GM23338 (cell line): ENCODE results near the gene ERCC1. TPM values are rescaled to one million over a fixed set of nuclear protein-coding genes. Genes with fewer than 3 reads are reported as not detected.
A peak's percentile ranks its signal among the peaks of the same experiment; 100 is the strongest.

Experiments used
- ATAC-seq: fragments of 200-7000 bp; cut with Tn5 transposase; 3 replicates; pipeline ENCODE4 v1.9.1; 2020
- DNase-seq: peaks from one replicate; pipeline ENCODE4 v3.0.0-alpha.2; 2015; ENCODE audit warnings: low spot score
- H2AFZ ChIP-seq: fragments of 200-600 bp; sonication (generic); 2 replicates; pipeline ENCODE4 v1.8.0; 2016; ENCODE audit warnings: antibody characterized with exemption, mild to moderate bottlenecking, moderate library complexity
- H3F3A ChIP-seq: fragments of 200-600 bp; sonication (generic); replicated peaks from 2 replicates; pipeline ENCODE4 v1.8.0; 2017; ENCODE audit warnings: antibody characterized with exemption, mixed run types, low read depth
- H3K27ac ChIP-seq: fragments of 200-600 bp; sonication (generic); 2 replicates; pipeline ENCODE4 v1.6.1; 2016; ENCODE audit warnings: low read depth
- H3K27me3 ChIP-seq: fragments of 200-600 bp; sonication (generic); 2 replicates; pipeline ENCODE4 v1.8.0; 2016; ENCODE audit warnings: mild to moderate bottlenecking, mixed run types, moderate library complexity; ENCODE audit not compliant: insufficient read depth
- H3K36me3 ChIP-seq: fragments of 200-600 bp; sonication (generic); 2 replicates; pipeline ENCODE4 v1.8.0; 2016; ENCODE audit warnings: mild to moderate bottlenecking; ENCODE audit not compliant: insufficient read depth
- H3K4me1 ChIP-seq: fragments of 200-600 bp; sonication (generic); 2 replicates; pipeline ENCODE4 v1.8.0; 2016; ENCODE audit warnings: mild to moderate bottlenecking, moderate library complexity; ENCODE audit not compliant: insufficient read depth
- H3K4me2 ChIP-seq: fragments of 200-600 bp; sonication (generic); 2 replicates; pipeline ENCODE4 v1.7.1; 2017; ENCODE audit warnings: mixed run types
- H3K4me3 ChIP-seq: fragments of 200-600 bp; sonication (generic); 2 replicates; pipeline ENCODE4 v1.6.1; 2016; ENCODE audit warnings: mixed run types
- H3K79me2 ChIP-seq: fragments of 200-600 bp; sonication (generic); replicated peaks from 2 replicates; pipeline ENCODE4 v1.8.0; 2017; ENCODE audit warnings: mild to moderate bottlenecking; ENCODE audit not compliant: insufficient read depth
- H3K9me2 ChIP-seq: fragments of 200-600 bp; sonication (generic); 2 replicates; pipeline ENCODE4 v1.8.0; 2017; ENCODE audit not compliant: insufficient read depth
- H4K20me1 ChIP-seq: fragments of 200-600 bp; sonication (generic); replicated peaks from 2 replicates; pipeline ENCODE4 v1.8.0; 2017; ENCODE audit warnings: mild to moderate bottlenecking; ENCODE audit not compliant: insufficient read depth
- H3K27ac Mint-ChIP-seq: 2 replicates; pipeline ENCODE4 v1.8.0; 2020; ENCODE audit warnings: inconsistent platforms, mild to moderate bottlenecking, moderate library complexity, mixed read lengths
- H3K27me3 Mint-ChIP-seq: 3 replicates; pipeline ENCODE4 v1.8.0; 2022; ENCODE audit warnings: low read depth, mild to moderate bottlenecking, moderate library complexity, mixed read lengths, inconsistent platforms; ENCODE audit not compliant: insufficient read depth, poor library complexity
- H3K36me3 Mint-ChIP-seq: 3 replicates; pipeline ENCODE4 v1.8.0; 2021; ENCODE audit warnings: low read depth, mild to moderate bottlenecking, inconsistent platforms, moderate library complexity, mixed read lengths
- H3K4me1 Mint-ChIP-seq: 3 replicates; pipeline ENCODE4 v1.8.0; 2020; ENCODE audit warnings: mild to moderate bottlenecking, inconsistent platforms, mixed read lengths
- H3K4me3 Mint-ChIP-seq: 3 replicates; pipeline ENCODE4 v1.8.0; 2021; ENCODE audit warnings: moderate library complexity, mild to moderate bottlenecking, inconsistent platforms, mixed read lengths
- H3K9me3 Mint-ChIP-seq: 3 replicates; pipeline ENCODE4 v1.8.0; 2020; ENCODE audit warnings: moderate library complexity, mild to moderate bottlenecking, inconsistent platforms, mixed read lengths
- CREB1 ChIP-seq: fragments of 250-450 bp; sonication (Bioruptor Pico); IDR thresholded peaks from 2 replicates; pipeline ENCODE4 v1.5.0; 2020; ENCODE audit warnings: low read depth, mild to moderate bottlenecking, moderate library complexity
- EZH2 ChIP-seq: fragments of 200-600 bp; sonication (generic); IDR thresholded peaks from one replicate; pipeline ENCODE4 v1.8.0; 2017; ENCODE audit warnings: antibody characterized with exemption, mild to moderate bottlenecking, low read depth; ENCODE audit not compliant: unreplicated experiment
- EZH2phosphoT487 ChIP-seq: fragments of 200-600 bp; sonication (generic); IDR thresholded peaks from one replicate; pipeline ENCODE4 v1.8.1; 2018; ENCODE audit warnings: antibody characterized with exemption; ENCODE audit not compliant: unreplicated experiment
- JUNB ChIP-seq: IDR thresholded peaks from one replicate; pipeline ENCODE4 v1.6.1; 2016; ENCODE audit warnings: antibody characterized with exemption; ENCODE audit not compliant: unreplicated experiment
- NANOG ChIP-seq: IDR thresholded peaks from 2 replicates; pipeline ENCODE4 v1.6.1; 2016; ENCODE audit warnings: antibody characterized with exemption, borderline replicate concordance
- POLR2AphosphoS5 ChIP-seq: IDR thresholded peaks from 2 replicates; pipeline ENCODE4 v1.6.1; 2016; ENCODE audit warnings: antibody characterized with exemption, low read depth
- STAT1 ChIP-seq: IDR thresholded peaks from one replicate; pipeline ENCODE4 v1.6.1; 2016; ENCODE audit warnings: antibody characterized with exemption; ENCODE audit not compliant: unreplicated experiment
- ZNF114 ChIP-seq: fragments of 250-450 bp; sonication (Bioruptor Pico); IDR thresholded peaks from 2 replicates; pipeline ENCODE4 v1.5.0; 2020; ENCODE audit warnings: mild to moderate bottlenecking, moderate library complexity
- ZNF331 ChIP-seq: fragments of 250-450 bp; sonication (Bioruptor Pico); IDR thresholded peaks from 2 replicates; pipeline ENCODE4 v1.5.0; 2020; ENCODE audit warnings: low read depth, mild to moderate bottlenecking, moderate library complexity
- polyA plus RNA-seq: library from polyadenylated mRNA; unstranded; fragments of >200 nt; fragmentation: Nextera tagmentation; extraction: Ambion mirVana; gene quantifications from 2 replicates; pipeline ENCODE4 v1.2.1, GENCODE V29; 2016
- total RNA-seq: library from RNA; depleted of rRNA; stranded (reverse); fragments of >200 nt; shearing (Covaris generic); gene quantifications from 2 replicates; pipeline ENCODE4 v1.2.3, GENCODE V29; 2014
- TF ChIP-seq, protein P1 (sequence below): IDR thresholded peaks from 2 replicates; pipeline ENCODE4 v1.6.1; 2016; ENCODE audit warnings: antibody characterized with exemption
- TF ChIP-seq, protein P2 (sequence below), 2 experiments: fragments of 200-600 bp in 1 of 2; sonication (generic) in 1 of 2; conservative IDR thresholded peaks; 2 replicates each; pipeline versions ENCODE4 v1.5.1 to v1.6.1; 2016 to 2017; ENCODE audit warnings: antibody characterized with exemption in 2 of 2, low read depth in 2 of 2, mild to moderate bottlenecking in 2 of 2, moderate library complexity in 1 of 2
- TF ChIP-seq, protein P3 (sequence below): fragments of 250-450 bp; sonication (Bioruptor Pico); IDR thresholded peaks from 2 replicates; pipeline ENCODE4 v1.5.0; 2020; ENCODE audit warnings: mild to moderate bottlenecking, moderate library complexity
- TF ChIP-seq, protein P4 (sequence below): IDR thresholded peaks from one replicate; pipeline ENCODE4 v1.6.1; 2018; ENCODE audit warnings: antibody characterized with exemption; ENCODE audit not compliant: unreplicated experiment

Gene ERCC1
- total and polyA plus RNA-seq, 2 experiments from 2014 or later: 39.0 to 52.3 TPM

DNA sequence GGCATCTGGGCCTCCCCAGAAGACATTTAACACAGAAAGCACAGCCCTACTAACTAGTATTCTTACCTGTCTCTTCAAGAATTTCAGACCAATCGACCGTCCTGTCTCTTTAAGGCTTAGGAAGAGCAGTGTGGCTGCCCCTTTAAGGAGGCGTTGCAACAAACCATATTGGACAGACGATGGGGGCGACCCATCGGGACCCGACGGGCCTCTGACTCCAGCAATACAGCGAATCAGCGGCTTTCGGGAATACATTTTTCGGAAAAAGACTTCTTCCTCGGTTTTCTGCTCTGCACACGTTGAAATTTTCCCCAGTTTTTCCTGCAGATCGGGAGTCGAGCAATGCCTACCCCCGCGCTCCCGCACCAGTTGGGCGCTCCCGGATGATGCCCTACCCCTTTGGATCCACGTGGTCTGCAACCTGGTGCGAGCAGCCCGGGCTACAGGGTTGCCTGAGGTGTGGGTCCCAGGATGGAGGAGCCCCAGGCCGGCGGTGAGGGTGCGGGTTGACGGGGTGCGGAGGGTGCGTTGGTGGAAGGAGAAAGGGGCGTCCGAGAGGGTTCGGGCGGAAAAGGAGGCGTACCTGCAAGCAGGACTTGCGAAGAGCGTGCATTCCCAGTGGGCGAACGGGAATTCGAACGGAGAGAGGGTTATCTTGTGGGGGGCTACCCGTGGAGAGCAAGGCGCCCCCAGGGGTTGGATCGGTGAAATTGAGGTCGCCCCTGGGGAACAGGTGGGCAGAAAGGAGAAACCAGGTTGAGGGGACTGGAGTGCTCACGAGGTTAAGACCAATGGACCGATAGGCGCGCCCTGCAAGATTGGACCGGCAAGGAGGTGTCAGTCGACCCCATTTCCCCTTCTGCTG lies 17.3 kb downstream of the ERCC1 start, which contains the start of gene POLR1G:
Gene POLR1G, plus strand, starts transcription at position 419 of the 865 bp plus-strand sequence. Its CDS starts 53 bp downstream, at position 472.
- H3K4me1 ChIP-seq: peaks cover 24% of the 10 kb centered on the region
- peaks cover 31% of the 10 kb centered on the region; the same call in 1 of the 2 replicates for H3F3A ChIP-seq
- H3K79me2 ChIP-seq: peaks cover 13% of the 10 kb centered on the region
- peak within 1 kb of the TSS; percentile 99 for H3K4me2 ChIP-seq
- peaks cover 16% of the 10 kb centered on the region; the same call in 1 of the 2 replicates for H4K20me1 ChIP-seq
- H3K9me2 ChIP-seq: no peaks in the 10 kb centered on the region
- H3K27me3 ChIP-seq: peaks cover 22% of the 10 kb centered on the region
- peak; percentile 89 for DNase-seq
- H3K36me3 Mint-ChIP-seq: peaks cover 32% of the 10 kb centered on the region
- peak within 1 kb of the TSS; percentile 92 for H2AFZ ChIP-seq
- peak within 1 kb of the TSS; percentile 88 for H3K4me3 ChIP-seq
- H3K4me3 Mint-ChIP-seq: peak within 1 kb of the TSS; percentile 97
- H3K9me3 Mint-ChIP-seq: no peaks in the 10 kb centered on the region; the same call in 2 of the 3 replicates
- H3K27me3 Mint-ChIP-seq: peaks cover 38% of the 10 kb centered on the region
- peaks cover 26% of the 10 kb centered on the region for H3K4me1 Mint-ChIP-seq
- H3K36me3 ChIP-seq: no peaks in the 10 kb centered on the region
- peak within 1 kb of the TSS; percentile 94 for H3K27ac ChIP-seq
- TF ChIP-seq JUNB (no peak), NANOG (no peak), CREB1 (CRISPR knock-in tag) (peak; percentile 65), ZNF331 (no peak), POLR2AphosphoS5 (peak; percentile 98), STAT1 (no peak), EZH2 (no peak), EZH2phosphoT487 (no peak), ZNF114 (no peak)
- TF ChIP-seq, protein P1, sequence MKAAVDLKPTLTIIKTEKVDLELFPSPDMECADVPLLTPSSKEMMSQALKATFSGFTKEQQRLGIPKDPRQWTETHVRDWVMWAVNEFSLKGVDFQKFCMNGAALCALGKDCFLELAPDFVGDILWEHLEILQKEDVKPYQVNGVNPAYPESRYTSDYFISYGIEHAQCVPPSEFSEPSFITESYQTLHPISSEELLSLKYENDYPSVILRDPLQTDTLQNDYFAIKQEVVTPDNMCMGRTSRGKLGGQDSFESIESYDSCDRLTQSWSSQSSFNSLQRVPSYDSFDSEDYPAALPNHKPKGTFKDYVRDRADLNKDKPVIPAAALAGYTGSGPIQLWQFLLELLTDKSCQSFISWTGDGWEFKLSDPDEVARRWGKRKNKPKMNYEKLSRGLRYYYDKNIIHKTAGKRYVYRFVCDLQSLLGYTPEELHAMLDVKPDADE: no peak
- TF ChIP-seq, protein P2, sequence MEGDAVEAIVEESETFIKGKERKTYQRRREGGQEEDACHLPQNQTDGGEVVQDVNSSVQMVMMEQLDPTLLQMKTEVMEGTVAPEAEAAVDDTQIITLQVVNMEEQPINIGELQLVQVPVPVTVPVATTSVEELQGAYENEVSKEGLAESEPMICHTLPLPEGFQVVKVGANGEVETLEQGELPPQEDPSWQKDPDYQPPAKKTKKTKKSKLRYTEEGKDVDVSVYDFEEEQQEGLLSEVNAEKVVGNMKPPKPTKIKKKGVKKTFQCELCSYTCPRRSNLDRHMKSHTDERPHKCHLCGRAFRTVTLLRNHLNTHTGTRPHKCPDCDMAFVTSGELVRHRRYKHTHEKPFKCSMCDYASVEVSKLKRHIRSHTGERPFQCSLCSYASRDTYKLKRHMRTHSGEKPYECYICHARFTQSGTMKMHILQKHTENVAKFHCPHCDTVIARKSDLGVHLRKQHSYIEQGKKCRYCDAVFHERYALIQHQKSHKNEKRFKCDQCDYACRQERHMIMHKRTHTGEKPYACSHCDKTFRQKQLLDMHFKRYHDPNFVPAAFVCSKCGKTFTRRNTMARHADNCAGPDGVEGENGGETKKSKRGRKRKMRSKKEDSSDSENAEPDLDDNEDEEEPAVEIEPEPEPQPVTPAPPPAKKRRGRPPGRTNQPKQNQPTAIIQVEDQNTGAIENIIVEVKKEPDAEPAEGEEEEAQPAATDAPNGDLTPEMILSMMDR (conservative IDR thresholded peaks at IDR 0.05; ENCODE audit: low read depth in 2 of 2): peak; percentile 5 to 14; a peak in 1 of 4 replicates
- TF ChIP-seq, protein P3, sequence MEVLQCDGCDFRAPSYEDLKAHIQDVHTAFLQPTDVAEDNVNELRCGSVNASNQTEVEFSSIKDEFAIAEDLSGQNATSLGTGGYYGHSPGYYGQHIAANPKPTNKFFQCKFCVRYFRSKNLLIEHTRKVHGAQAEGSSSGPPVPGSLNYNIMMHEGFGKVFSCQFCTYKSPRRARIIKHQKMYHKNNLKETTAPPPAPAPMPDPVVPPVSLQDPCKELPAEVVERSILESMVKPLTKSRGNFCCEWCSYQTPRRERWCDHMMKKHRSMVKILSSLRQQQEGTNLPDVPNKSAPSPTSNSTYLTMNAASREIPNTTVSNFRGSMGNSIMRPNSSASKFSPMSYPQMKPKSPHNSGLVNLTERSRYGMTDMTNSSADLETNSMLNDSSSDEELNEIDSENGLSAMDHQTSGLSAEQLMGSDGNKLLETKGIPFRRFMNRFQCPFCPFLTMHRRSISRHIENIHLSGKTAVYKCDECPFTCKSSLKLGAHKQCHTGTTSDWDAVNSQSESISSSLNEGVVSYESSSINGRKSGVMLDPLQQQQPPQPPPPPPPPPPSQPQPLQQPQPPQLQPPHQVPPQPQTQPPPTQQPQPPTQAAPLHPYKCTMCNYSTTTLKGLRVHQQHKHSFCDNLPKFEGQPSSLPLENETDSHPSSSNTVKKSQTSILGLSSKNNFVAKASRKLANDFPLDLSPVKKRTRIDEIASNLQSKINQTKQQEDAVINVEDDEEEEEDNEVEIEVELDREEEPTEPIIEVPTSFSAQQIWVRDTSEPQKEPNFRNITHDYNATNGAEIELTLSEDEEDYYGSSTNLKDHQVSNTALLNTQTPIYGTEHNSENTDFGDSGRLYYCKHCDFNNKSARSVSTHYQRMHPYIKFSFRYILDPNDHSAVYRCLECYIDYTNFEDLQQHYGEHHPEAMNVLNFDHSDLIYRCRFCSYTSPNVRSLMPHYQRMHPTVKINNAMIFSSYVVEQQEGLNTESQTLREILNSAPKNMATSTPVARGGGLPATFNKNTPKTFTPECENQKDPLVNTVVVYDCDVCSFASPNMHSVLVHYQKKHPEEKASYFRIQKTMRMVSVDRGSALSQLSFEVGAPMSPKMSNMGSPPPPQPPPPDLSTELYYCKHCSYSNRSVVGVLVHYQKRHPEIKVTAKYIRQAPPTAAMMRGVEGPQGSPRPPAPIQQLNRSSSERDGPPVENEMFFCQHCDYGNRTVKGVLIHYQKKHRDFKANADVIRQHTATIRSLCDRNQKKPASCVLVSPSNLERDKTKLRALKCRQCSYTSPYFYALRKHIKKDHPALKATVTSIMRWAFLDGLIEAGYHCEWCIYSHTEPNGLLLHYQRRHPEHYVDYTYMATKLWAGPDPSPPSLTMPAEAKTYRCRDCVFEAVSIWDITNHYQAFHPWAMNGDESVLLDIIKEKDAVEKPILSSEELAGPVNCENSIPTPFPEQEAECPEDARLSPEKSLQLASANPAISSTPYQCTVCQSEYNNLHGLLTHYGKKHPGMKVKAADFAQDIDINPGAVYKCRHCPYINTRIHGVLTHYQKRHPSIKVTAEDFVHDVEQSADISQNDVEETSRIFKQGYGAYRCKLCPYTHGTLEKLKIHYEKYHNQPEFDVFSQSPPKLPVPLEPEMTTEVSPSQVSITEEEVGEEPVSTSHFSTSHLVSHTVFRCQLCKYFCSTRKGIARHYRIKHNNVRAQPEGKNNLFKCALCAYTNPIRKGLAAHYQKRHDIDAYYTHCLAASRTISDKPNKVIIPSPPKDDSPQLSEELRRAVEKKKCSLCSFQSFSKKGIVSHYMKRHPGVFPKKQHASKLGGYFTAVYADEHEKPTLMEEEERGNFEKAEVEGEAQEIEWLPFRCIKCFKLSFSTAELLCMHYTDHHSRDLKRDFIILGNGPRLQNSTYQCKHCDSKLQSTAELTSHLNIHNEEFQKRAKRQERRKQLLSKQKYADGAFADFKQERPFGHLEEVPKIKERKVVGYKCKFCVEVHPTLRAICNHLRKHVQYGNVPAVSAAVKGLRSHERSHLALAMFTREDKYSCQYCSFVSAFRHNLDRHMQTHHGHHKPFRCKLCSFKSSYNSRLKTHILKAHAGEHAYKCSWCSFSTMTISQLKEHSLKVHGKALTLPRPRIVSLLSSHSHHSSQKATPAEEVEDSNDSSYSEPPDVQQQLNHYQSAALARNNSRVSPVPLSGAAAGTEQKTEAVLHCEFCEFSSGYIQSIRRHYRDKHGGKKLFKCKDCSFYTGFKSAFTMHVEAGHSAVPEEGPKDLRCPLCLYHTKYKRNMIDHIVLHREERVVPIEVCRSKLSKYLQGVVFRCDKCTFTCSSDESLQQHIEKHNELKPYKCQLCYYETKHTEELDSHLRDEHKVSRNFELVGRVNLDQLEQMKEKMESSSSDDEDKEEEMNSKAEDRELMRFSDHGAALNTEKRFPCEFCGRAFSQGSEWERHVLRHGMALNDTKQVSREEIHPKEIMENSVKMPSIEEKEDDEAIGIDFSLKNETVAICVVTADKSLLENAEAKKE (CRISPR knock-in tag): no peak
- TF ChIP-seq, protein P4, sequence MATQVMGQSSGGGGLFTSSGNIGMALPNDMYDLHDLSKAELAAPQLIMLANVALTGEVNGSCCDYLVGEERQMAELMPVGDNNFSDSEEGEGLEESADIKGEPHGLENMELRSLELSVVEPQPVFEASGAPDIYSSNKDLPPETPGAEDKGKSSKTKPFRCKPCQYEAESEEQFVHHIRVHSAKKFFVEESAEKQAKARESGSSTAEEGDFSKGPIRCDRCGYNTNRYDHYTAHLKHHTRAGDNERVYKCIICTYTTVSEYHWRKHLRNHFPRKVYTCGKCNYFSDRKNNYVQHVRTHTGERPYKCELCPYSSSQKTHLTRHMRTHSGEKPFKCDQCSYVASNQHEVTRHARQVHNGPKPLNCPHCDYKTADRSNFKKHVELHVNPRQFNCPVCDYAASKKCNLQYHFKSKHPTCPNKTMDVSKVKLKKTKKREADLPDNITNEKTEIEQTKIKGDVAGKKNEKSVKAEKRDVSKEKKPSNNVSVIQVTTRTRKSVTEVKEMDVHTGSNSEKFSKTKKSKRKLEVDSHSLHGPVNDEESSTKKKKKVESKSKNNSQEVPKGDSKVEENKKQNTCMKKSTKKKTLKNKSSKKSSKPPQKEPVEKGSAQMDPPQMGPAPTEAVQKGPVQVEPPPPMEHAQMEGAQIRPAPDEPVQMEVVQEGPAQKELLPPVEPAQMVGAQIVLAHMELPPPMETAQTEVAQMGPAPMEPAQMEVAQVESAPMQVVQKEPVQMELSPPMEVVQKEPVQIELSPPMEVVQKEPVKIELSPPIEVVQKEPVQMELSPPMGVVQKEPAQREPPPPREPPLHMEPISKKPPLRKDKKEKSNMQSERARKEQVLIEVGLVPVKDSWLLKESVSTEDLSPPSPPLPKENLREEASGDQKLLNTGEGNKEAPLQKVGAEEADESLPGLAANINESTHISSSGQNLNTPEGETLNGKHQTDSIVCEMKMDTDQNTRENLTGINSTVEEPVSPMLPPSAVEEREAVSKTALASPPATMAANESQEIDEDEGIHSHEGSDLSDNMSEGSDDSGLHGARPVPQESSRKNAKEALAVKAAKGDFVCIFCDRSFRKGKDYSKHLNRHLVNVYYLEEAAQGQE: no peak
- peak within 1 kb of the TSS; percentile 99 for H3K27ac Mint-ChIP-seq
- peak; percentile 56 for ATAC-seq
